KOPT-K1 (cell line): ENCODE data around the gene NPAS1.
A peak's percentile ranks its signal among the peaks of the same experiment; 100 is the strongest.
"Not testable (repeated sequence)": the region's sequence is repeated elsewhere in the genome, so short reads cannot be mapped to it uniquely, and the experiment has no call there.

Experiments used
- H3K27ac ChIP-seq: fragments of 200-600 bp; sonication (generic); 2 replicates; pipeline ENCODE4 v1.5.1; 2016; ENCODE audit warnings: antibody characterized with exemption, mild to moderate bottlenecking, low read depth, low read length; ENCODE audit not compliant: poor library complexity, severe bottlenecking
- H3K36me3 ChIP-seq: fragments of 200-600 bp; sonication (generic); 2 replicates; pipeline ENCODE4 v1.5.1; 2017; ENCODE audit warnings: antibody characterized with exemption, mild to moderate bottlenecking, low read length, moderate library complexity; ENCODE audit not compliant: insufficient read depth
- H3K9me3 ChIP-seq: fragments of 200-600 bp; sonication (generic); 2 replicates; pipeline ENCODE4 v1.5.1; 2017; ENCODE audit warnings: antibody characterized with exemption, low read length, mild to moderate bottlenecking; ENCODE audit not compliant: insufficient read depth, poor library complexity, severe bottlenecking

The NPAS1 gene

DNA sequence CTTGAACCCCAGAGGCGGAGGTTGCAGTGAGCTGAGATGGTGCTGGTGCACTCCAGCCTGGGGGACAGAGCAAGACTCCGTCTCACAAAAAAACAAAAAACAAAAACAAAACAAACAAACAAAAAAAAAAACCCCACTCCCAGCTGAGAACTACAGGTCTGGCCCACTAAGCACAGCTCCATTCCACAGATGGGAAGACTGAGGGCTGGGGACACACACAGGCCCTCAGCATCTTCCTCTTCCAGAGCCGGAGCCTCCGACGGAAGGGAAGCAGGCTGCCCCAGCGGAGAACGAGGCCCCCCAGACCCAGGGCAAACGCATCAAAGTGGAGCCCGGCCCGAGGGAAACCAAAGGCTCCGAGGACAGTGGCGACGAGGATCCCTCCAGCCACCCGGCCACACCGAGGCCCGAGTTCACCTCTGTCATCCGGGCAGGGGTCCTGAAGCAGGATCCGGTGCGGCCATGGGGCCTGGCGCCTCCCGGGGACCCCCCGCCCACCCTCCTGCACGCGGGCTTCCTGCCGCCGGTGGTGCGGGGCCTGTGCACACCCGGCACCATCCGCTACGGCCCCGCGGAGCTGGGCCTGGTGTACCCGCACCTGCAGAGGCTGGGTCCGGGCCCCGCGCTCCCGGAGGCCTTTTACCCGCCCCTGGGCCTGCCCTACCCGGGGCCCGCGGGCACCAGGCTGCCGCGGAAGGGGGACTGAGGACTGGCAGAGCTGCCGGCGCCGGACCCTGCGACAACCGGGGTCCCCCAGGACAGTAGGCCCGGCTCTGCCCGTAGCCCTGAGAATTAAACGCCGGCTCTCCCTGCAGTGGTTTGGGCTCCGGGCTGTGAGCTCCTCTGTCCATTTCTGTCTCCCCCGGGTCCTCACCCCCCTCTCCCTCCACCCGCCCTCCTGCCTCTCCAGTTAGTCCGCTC is 25.6 kb downstream of the NPAS1 start:
- no peaks in the 10 kb centered on the region for H3K9me3 ChIP-seq
- H3K36me3 ChIP-seq, result peaks cover 6% of the 10 kb centered on the region; the same call in 1 of the 2 replicates
- H3K27ac ChIP-seq, result no peak overlapping the region

DNA sequence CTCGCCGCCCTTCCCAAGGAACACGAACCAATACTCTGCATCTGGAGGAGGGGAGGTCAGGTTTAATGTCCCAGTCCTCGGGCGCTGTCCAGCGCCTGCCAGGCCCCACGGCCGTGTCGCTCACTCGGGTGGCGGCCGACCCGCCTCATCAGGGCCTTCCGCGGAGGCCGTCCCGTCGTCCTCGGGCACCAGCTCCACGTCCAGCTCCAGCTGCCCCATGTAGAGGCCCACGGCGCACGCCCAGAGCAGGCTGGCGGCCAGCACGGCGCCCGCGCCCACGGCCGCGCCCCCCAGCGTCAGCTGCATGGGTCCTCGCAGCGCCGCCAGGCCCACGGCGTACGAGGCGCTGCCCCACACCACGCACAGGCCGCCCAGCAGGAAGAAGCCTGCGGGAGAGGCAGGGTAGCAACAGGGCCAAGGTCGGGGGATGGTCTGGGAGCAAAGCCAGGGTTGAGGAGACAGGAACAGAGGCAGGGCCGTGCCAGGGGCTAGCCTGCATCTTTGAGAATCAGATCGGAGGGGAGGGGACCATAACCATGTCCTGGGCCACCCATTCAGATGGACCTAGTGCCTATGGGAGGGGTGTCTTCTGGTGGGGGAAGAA is 26.3 kb downstream of the NPAS1 start:
- Histone ChIP-seq H3K36me3 (peaks cover 6% of the 10 kb centered on the region; the same call in 1 of the 2 replicates), H3K27ac (no peak overlapping the region), H3K9me3 (no peaks in the 10 kb centered on the region)

DNA sequence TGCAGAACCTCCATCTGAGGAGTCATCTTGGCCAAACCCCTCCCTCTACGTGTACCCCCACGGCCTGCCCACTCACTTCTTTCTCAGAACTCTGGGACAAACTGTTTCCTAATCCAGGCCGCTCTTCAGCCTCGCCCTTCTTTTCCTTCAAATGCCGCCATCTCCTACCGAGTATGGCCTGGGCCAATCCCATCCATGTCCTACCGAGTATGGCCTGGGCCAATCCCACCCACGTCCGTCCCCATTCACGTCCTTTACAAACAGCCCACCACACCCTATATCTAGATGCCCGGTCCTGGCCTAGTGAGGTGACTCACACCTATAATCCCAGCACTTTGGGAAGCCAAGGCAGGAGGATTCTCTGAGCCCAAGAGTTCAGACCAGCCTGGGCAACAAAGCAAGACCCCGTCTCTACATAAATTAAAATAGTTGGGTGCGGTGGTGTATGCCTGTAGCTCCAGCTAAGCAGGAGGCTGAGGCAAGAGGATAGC is 27.7 kb downstream of the NPAS1 start:
- H3K36me3 ChIP-seq, result peaks cover 3% of the 10 kb centered on the region; the same call in 1 of the 2 replicates
- no peaks in the 10 kb centered on the region for H3K9me3 ChIP-seq
- no peak overlapping the region for H3K27ac ChIP-seq

DNA sequence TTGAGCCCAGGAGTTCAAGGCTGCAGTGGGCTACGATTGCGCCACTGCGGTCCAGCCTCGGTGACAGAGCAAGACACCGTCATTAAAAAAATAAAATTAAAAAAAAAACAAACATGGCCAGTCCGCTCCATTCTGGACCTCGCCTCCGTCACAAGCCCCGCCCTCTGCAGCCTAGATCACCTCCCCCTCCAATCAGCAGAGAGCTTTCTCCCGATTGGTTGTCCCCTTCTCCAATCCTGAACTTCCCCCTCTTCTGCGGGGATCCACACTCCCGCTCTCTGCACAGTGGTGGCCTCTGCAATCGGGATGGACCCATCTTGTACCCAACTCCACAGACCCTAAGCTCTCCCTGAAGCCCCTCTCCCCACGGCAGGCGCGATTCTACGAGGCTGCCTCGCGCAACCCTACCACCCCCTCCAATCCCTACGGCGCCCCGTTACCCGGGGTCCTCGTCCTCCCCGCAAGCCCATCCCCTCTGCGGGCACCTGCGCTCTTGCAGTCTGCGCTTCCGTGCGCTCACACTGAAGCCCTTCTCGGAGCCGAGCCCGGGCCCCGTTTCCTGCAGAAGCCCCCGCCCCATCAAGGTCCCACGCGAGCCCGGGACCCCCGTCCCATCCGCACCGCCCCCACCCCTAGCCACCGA is 28.2 kb downstream of the NPAS1 start:
- Histone ChIP-seq H3K9me3 (no peaks in the 10 kb centered on the region), H3K36me3 (no peaks in the 10 kb centered on the region; the same call in 1 of the 2 replicates), H3K27ac (peak overlapping the region; percentile 63)

DNA sequence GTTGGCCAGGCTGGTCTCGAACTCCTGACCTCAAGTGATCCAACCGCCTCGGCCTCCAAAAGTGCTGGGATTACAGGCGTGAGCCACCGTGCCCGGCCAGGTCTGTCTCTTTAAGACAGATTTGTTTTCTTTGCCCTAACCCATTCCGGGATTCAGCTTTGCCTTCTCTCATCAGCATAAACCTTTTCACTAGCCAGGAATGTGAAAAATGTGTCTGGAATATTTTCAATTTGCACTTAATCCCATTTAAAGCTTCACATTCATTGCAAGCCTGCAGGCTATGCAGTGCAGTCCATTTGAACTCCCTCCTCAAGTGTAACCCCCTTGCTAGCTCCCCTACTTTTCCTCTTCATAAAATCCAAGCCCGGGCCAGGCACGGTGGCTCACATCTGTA is 29.7 kb downstream of the NPAS1 start:
- Histone ChIP-seq H3K27ac (peak overlapping the region; percentile 11), H3K36me3 (no peaks in the 10 kb centered on the region; the same call in 1 of the 2 replicates), H3K9me3 (no peaks in the 10 kb centered on the region)

DNA sequence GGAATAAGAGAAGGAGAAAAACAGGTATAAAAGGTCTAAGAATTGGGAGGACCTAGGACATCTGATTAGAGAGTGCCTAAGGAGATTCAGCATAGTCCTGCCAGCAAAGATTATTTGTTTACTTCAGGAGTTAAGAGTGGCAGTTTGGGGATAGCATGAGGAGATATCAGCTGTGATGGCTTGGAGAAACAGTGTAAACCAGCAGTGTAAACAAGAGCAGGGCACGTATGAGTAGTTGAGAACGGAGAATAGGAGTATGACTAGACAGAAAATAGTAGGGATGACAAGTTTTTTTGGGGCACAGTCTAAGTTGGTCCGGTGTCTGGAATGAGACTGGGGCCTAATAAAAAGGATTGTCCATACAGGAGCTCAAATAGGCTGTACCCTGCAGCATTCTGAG is 30.9 kb downstream of the NPAS1 start:
- H3K9me3 ChIP-seq, H3K27ac ChIP-seq: not testable (repeated sequence)

DNA sequence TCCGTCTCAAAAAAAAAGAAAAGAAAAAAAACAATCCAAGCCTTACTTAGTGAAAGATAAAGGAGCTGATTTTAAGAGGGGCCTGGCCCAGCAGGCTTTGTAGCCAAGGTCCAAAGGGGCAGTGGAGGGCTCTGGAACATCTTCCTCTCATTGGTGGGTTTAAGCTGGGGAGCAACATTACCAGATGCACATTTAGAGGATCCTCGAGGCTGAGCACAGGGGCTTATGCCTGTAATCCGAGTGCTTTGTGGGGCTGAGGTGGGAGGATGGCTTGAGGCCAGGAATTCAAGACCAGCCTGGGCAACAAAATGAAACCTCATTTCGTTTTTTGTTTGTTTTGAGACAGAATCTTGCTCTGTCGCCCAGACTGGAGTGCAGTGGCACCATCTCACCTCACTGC is 36.8 kb downstream of the NPAS1 start:
- no peaks in the 10 kb centered on the region for H3K9me3 ChIP-seq
- H3K36me3 ChIP-seq, result no peaks in the 10 kb centered on the region
- H3K27ac ChIP-seq, result no peak overlapping the region

More for the DNA sequence above, 30.9 kb downstream of the NPAS1 start:
- H3K36me3 ChIP-seq, result not testable (repeated sequence)

DNA sequence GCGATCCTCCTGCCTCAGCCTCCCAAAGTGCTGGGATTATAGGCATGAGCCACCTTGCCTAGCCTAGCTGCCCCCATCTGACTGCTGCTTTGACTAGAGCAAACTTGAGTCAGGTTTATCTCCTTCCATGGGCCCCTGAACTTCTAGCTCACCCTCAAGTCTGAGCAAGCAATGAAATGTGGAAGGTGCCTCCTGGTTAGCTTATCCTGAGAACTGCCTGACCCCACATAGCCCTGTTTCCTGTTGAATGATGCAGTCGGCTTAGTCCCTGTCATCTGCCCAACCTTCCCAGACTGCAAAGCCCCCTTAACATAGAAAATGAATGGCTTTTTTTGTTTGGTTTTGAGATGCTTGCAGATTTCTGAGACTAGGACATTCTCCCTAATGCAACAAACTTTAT is 37.7 kb downstream of the NPAS1 start:
- Histone ChIP-seq H3K27ac (no peak overlapping the region), H3K36me3 (no peaks in the 10 kb centered on the region), H3K9me3 (no peaks in the 10 kb centered on the region)

DNA sequence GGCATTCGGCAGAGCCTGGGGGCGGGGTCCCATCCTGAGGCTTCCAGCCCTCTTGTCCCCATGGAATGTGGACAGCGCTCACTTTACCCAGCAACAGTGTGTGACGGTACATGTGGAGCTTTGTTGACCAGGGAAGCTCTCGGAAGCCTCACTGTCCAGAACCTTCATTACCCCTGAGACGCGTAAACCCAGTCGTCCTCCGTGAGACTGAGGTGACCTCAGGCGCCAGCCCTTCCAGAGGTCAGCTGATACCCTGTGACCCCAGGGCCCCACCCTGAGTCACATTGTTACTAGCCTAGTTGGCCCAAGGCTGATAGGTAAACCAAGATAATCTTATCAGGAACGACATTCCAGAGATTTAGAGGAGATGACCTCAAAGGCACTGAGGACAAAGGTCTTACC is 39.0 kb downstream of the NPAS1 start:
- no peak overlapping the region for H3K27ac ChIP-seq
- no peaks in the 10 kb centered on the region for H3K9me3 ChIP-seq
- peaks cover 4% of the 10 kb centered on the region for H3K36me3 ChIP-seq

DNA sequence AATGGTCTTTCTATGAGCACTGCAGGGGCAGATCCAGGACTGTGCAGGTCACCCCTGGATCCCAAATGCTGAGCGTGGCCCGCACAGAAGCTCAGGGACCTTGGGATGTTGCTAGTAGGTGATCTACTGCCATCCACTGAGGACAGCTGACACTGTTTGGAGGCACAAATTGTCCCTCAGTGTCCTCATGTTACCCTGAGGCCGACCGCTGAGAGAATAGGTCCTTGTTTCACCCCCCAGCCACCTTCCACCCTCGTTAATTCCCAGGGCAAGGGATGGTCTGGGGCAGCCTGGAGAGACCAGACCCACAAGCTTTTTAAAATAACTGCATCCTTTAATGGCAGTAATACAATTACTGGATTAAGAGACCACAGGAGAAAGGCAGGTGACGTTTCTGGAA is 44.2 kb downstream of the NPAS1 start:
- no peaks in the 10 kb centered on the region for H3K9me3 ChIP-seq
- H3K27ac ChIP-seq, result no peak overlapping the region
- peaks cover 54% of the 10 kb centered on the region for H3K36me3 ChIP-seq

DNA sequence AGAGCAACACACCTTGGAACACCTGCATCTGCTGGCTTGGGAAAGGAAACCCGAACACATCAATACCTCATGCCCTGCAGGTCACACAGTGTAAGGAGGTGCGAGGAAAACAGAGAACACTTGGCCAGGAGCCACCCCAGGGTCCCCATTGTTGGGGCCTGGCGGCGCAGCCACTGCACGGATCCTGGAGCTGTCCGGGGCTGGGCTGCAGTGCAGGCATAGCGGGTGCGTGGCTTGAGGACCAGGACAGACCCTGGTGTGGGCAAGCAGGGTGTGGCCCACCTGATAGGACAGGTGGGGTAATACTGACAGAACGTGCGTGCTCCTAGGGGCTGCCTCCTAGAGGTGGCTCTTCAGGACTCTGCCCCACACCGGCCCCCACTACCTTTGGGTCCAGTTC is 45.6 kb downstream of the NPAS1 start:
- Histone ChIP-seq H3K27ac (no peak overlapping the region), H3K36me3 (peaks cover 68% of the 10 kb centered on the region), H3K9me3 (no peaks in the 10 kb centered on the region)

DNA sequence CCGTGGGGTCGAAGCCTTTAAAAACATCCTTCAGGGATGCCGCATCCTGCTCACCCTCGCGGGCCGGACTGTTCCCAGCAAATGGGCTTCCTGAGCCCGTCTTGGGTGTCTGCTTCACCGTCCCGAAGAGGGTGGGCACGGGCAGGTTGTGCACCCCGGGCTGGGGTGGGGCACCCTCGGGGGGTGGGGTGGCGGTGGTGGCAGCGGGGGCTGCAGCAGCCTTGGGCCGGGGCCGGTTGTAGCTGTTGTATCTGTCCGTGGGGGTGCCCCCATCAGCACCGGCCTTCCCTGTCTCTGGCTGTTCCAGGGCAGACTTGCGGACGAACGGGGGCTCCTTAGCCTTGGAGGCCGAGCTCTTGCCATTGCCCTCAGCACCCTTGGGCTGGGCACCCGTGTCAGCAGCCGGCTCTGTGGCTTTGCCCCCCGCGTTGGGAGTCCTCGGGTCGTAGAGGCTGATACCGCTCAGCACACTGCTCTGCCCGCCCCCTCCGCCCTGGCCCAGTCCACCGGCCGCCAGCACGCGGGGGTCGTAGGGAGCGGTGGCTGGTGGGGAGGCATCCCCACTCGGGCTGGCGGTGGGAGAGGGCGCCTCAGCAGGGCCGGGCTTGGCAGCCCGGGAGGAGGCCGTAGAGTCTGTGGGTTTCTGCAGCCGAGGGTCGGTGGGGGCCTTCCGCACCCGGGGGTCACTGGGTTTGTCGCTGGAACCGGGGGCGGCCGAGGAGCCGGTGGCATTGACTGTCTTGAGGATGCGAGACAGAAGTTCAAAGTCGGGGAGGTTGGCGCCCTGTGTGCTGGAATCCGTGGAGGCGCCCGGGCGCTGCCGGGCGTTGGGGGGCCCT is 47.0 kb downstream of the NPAS1 start:
- H3K36me3 ChIP-seq, result peaks cover 82% of the 10 kb centered on the region
- H3K27ac ChIP-seq, result no peak overlapping the region
- H3K9me3 ChIP-seq, result no peaks in the 10 kb centered on the region

DNA sequence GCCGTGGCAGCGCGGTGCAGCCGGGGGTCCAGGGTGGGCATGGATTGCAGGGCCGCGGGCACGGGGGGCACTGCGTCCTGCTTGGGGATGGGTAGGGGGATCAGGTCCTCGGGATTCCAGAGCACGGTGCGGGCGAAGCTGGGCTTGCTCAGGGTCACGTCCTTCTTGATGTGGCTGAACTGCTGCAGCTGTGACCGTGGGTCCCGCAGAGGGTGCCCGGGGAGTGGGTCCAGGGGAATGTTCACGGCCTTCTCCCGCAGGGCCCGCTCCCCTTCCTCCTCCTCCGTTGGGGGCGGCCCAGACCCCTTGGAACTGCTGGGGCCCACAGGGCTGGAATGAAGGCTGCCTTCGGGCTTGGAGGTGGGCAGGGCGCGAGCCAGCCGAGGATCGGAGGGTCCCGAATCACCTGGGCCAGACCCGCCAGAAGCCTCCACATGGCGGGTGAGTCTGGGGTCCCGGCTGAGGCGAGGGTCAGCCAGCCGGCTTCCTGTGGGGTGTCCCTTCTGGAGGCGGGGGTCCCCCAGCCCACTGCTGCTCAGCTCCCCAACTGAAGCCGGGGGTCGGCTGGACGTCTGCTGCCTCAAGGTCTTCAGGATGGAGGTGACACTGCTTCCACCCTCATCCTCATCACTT is 47.7 kb downstream of the NPAS1 start:
- Histone ChIP-seq H3K36me3 (peaks cover 89% of the 10 kb centered on the region), H3K9me3 (no peaks in the 10 kb centered on the region), H3K27ac (no peak overlapping the region)

DNA sequence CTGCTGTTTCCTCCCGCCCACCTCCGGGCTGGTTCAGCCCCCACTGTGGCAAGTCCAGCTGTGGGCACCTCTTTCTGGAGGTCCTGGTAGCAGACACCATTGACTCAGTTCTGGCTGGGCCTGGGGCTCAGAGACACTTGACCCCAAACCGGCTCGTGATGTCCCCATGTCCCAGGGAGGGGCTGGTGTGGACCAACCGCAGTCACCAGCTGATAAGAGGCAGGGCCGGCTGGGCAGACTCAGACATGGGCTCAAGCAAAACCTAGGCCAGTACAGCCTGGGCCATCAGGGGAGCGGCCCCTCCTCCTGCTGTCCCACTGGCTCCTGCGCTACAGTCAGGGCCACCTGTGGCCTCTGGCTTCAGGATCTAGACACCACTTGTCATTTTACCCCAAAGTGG is 48.6 kb downstream of the NPAS1 start:
- no peaks in the 10 kb centered on the region for H3K9me3 ChIP-seq
- H3K36me3 ChIP-seq, result peaks cover 96% of the 10 kb centered on the region
- H3K27ac ChIP-seq, result no peak overlapping the region
